ENCODE data around the gene DOK6.

DOK6 gene

GRCh38 chr18:69697069-69697468 lies 296.4 kb downstream of the DOK6 start:
- no peak for DNase-seq

DNA sequence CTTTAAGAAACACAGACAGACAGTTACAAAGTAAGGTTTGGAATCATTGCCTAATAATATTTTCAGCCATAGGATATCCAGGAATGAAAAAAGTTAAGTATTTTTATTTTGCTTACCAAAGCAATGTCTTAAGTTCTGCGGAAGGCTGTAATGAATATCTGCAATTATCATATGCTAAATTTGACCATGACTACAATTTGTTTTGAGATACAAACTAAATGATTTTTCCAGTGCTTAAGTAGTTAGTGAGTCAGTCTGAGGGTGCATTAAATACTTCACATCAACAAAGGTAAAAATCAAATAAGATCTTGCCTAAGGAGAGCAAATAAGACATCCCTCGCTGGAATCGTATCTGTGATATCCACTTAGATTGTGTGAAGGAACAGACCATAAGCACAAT lies 297.0 kb downstream of the DOK6 start:
- DNase-seq: no peak

GRCh38 chr18:69701305-69701704 lies 300.6 kb downstream of the DOK6 start:
- no peak for DNase-seq

- DNase-seq: no peak
These were observed 302.8 kb downstream of the DOK6 start for GRCh38 chr18:69703461-69703860.

DNA sequence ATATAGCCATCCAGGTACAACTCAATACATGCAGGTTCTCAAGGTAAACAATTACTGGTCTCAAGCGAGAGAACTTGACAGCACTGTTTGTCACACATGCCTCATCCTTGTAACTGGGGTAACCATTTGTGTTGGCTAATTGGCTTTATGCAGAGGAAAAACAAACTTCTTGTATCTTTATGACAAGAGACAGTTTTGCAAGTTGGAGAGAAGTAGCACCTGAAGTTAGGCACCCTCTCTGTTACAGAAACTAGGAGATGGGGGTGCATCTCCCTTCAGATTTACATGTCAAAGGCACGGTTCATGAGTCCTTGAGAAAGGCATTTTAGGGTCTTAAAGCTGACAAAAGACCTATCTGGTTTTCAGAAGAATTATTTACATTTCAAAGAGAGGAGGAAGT lies 305.3 kb downstream of the DOK6 start:
- DNase-seq: no peak

DNA sequence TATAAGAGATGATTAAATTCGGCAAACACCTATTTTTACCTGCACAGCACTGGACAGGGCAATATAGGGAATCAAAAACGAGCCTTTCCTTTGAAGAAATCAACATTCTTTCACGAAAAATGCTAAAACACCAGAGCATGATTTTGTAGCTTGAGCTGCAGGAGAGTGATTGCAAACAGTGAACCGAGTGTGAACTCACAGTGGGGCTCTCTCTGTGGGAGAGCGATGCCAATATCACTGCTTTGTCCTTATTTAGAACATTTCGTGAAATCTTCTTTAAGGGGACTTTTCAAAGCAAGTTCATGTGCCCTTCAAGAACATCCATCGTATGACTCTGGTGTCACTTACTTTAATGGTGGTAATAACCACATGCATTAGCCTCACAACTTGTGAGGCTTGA lies 308.2 kb downstream of the DOK6 start:
- DNase-seq: no peak

DNA sequence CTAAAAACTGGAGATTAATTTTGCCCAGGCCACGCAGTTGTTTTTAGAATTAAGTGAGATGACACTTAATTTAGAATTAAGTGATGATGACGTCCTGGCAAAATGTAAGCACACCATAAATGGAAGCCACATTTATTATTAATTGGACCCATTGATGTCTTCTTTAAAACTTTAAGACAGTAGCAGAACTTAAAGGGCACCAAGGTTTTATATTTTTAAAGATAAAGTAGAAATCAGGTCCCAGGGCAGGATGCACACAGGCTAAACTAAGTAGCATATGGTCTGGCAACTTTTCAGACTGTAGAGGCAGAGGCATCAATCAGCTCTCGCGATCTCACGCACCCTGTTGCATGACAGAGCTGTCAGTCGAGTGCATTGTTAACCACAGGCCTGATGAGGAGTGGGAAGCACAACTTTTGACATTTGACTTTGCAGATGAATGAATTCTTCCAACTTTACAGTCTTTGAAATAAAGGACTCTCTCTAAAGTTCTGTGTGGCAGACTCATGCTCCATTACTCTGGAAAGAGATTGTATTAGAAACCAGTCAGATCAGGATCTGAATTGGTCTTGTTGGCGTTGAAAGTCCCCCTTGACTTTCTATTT lies 314.6 kb downstream of the DOK6 start:
- DNase-seq: no peak

- DNase-seq: no peak
These were observed 316.9 kb downstream of the DOK6 start for GRCh38 chr18:69717586-69717985.

GRCh38 chr18:69718912-69719547 lies 318.3 kb downstream of the DOK6 start:
- DNase-seq: peak; percentile 2

DNA sequence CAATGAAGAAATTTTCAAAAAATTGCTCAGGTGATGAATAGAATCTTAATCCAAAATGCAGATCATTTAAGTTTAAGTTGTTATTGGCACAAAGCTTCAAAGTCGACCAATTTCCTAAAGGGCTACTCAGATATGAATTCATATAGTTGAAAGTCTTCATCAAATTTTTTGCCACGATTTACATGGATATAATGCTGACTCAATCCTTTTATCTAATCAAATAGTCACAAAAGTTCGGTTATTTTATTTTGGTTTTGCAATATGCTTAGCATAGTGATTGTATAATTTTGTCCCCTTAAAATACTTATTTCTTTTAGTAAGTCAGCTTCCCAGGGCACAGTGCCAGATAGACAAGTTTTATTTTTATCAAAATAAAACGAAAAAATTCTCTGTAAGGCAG lies 319.7 kb downstream of the DOK6 start:
- DNase-seq: no peak

DNA sequence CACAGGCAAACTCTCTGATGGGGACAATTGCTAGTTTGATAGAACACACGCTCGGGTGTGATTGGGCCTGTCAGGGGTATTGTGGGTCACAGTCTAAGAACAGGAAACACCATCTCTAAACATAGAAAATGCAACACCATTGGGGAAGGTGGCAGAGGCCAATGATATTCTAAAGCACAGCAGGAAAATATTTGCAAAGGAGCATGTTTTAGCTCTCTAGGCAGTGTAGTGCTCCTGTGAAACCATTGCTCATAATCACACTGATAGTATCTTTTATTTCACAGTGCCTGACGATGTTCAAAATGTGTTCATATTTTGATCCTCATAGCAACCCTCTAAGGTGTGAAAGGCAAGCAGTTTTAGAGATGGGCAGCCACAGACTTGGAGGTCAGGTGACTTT lies 322.7 kb downstream of the DOK6 start:
- no peak for DNase-seq

- DNase-seq: peak; percentile 52
These were observed 324.3 kb downstream of the DOK6 start for GRCh38 chr18:69725009-69725408.

- DNase-seq: no peak
These were observed 325.3 kb downstream of the DOK6 start for GRCh38 chr18:69725855-69726508.

DNA sequence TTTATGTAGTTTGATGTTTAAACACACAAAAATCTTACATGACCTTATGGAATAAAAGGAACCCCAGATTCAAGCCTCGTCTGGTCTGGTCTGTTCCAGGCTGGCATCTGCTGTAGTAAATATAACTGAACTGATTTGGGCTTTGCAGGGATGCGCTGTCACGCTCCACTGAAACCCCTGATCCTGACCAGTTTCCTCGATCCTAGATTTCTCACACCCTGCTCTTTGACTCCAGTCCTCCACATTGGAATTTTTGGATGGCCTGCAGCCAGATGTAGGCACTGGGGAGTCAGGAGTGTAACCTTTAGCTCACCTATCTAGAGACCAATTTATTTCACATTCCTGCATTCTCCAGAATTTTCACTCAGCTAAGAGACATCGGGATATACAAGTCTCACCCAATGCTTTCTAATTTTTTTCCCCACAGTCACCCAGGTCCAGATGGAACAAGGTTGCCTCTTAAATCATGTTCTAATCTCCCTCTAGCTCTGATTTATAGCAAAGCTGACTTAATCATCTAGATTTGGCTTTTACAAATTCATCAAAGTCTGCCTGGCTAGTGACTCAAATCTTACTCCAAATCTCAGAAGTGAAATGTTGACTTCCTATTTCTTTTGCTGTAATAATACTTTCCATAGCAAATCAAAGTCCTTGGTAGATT lies 327.4 kb downstream of the DOK6 start:
- no peak for DNase-seq

GRCh38 chr18:69730664-69731063 lies 330.0 kb downstream of the DOK6 start:
- DNase-seq: no peak

DNA sequence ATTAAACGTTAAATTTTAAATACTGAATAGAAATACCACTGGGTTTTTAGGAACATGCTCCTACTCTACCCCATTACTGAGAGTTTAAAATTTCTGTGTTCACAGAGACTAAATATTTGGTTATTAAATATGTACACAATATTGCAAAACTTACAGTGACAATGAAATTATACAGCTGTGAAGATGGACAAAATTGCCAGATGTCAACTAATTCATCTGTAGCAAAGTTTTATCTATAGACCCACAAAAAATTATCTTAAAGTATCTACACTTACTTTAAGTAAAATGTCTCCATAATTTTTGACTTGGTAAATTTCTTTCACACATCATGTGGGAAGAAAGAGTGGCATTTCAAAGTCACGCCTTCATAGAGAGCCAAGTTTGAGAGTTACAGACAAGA lies 333.8 kb downstream of the DOK6 start:
- no peak for DNase-seq

GRCh38 chr18:69736730-69737129 lies 336.0 kb downstream of the DOK6 start:
- no peak for DNase-seq

GRCh38 chr18:69737851-69738250 lies 337.2 kb downstream of the DOK6 start:
- no peak for DNase-seq

- DNase-seq: no peak
These were observed 346.7 kb downstream of the DOK6 start for GRCh38 chr18:69747388-69747787.

DNA sequence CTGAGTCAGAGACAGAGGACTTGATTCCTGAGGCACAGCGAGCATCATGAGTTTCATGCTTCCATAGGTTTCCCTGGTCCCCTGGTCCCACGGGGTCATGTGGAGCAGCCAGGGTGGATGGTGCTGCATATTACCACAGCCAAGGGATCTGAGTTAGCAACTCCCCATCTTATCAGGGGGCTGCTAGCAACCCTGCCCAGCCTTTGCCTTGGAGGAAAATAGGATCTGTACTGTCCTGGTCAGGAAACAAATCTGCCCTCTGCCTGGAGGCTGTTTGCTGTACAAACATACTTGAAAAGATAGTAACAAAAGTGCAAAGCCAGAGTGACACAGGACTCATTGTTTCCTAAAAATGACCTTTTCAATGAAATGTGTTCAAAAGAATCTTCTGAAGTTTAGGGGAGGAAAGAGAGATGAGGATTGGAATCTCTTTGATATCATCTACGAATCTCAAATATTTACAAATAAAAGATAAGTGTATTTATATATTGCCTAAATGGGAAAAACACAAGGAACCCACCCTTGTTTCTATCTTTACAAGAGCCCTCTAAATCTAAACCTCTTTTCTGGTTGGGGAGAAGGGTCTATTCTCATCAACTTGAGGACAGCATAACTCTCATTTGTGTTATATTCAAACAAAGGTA lies 352.2 kb downstream of the DOK6 start:
- no peak for DNase-seq

GRCh38 chr18:69754108-69754507 lies 353.4 kb downstream of the DOK6 start:
- no peak for DNase-seq

DNA sequence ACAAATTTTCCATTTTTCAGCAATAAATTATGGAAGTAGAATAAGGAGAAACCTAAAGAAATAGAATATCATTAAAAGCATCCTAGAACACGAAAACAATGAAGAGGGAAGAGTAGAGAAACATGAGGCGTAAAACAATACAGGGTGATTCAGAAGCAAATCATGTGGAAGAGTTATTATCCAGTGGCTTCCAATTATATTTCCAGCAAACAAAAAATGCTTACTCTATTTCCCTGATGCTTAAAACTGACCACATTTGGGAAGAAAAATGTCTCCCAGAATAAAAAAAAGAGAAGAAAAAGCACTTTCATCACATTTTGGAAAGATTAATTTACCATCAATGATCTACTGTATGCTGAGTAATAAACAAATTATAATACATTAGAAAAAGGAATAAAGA lies 354.4 kb downstream of the DOK6 start:
- DNase-seq: no peak

DNA sequence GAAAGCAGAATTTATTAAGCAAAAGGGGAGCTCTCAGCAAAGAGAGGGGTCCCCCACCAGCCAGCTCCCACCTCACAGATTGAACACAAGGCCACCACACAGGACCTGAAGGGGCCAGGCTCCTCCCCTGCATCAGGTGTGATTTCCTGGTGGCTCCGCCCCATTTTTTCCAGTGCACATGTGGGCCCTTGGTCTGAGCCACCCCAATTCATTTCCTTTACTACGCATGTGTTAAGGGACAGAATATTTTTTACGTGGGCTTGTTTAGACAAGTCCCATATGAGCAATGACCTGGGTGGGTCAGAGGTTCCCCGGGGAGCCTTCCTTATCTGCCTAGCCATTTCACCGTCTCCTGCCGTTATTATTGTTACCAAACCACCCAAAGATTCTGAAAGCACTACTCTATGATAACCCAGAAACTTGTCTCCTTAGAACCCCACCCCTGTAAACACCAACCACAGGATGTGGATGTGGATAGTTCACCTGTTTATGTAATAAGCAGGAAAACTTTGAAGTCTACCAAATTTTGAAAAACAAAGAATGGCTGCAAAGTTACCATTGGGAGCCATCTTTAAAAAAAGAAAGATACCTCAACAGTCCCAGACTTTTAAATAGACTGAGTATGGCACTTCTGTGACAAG lies 355.3 kb downstream of the DOK6 start:
- no peak for DNase-seq

All from HCEC 1CT (cell line).